Omental fat pad (tissue), 4 donors: ENCODE measurements around the gene ANO2. TPM values are rescaled to one million over a fixed set of nuclear protein-coding genes. Genes with fewer than 3 reads are reported as not detected.

Experiments used
- ATAC-seq: fragments of 150-250 bp; one replicate; pipeline ENCODE4 v1.9.1; 2016; ENCODE audit warnings: mild to moderate bottlenecking, moderate library complexity; ENCODE audit not compliant: low FRiP score
- DNase-seq: peaks from one replicate; pipeline ENCODE4 v3.0.0-alpha.2; 2019; ENCODE audit warnings: low spot score
- total RNA-seq, 4 donors: library from RNA; depleted of rRNA; stranded (reverse); fragments of >200 nt; gene quantifications; one replicate each; pipeline ENCODE4 v1.1.0, GENCODE V29; 2016
- TF ChIP-seq, protein P1 (sequence below), 3 donors: fragments of 450-650 bp; IDR thresholded peaks; one replicate each; pipeline ENCODE4 v1.5.1; 2016 to 2017; ENCODE audit warnings: antibody characterized with exemption in 3 of 3, mild to moderate bottlenecking in 3 of 3, moderate library complexity in 2 of 3

ANO2 gene
- total RNA-seq, 4 donors from 2014 or later, result 7.0 to 95.0 (median 20.8) TPM

DNA sequence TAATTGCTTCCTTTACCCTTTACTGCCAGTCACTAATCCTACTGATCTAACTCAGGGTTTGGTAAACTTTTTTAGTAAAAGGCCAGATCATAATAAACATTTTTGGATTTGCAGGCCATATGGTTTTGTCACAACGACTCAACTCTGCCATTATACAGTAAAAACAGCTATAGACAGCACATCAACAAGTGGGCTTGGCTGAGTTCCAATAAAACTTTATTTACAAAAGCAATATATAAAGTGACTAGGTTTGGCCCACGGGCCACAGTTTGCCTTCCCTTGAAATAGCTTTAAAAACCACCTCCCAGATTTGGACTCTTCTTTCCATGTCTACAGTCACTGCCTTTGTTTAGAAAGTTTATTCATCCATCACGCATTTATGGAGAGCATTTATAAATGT is 366.3 kb downstream of the ANO2 start:
- ATAC-seq, result no peak
- TF ChIP-seq, protein P1, sequence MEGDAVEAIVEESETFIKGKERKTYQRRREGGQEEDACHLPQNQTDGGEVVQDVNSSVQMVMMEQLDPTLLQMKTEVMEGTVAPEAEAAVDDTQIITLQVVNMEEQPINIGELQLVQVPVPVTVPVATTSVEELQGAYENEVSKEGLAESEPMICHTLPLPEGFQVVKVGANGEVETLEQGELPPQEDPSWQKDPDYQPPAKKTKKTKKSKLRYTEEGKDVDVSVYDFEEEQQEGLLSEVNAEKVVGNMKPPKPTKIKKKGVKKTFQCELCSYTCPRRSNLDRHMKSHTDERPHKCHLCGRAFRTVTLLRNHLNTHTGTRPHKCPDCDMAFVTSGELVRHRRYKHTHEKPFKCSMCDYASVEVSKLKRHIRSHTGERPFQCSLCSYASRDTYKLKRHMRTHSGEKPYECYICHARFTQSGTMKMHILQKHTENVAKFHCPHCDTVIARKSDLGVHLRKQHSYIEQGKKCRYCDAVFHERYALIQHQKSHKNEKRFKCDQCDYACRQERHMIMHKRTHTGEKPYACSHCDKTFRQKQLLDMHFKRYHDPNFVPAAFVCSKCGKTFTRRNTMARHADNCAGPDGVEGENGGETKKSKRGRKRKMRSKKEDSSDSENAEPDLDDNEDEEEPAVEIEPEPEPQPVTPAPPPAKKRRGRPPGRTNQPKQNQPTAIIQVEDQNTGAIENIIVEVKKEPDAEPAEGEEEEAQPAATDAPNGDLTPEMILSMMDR (IDR thresholded peaks at IDR 0.05), result no peak

DNA sequence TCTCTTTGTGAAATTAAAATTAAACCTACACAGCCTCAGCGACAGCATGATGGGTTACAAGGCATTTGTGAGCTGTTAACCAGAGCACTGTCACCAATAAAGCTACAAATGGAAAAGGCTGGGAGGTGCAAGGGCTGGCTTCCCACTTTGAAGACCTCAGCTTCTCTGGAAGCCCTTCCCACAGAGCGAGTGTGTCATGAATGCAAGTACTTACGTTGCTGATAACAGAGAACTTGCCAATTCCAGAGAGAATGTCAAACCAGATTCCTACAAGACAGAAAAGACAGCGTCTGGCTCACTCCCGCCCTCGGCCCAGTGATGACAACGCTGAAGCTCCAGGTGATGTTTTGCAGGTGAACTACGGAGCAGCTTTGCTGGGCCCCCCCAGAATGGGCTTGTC is 367.3 kb downstream of the ANO2 start:
- no peak for ATAC-seq
- TF ChIP-seq, protein P1 (IDR thresholded peaks at IDR 0.05), result no peak
- DNase-seq, result no peak

More for the DNA sequence above, 366.3 kb downstream of the ANO2 start:
- DNase-seq, result no peak

DNA sequence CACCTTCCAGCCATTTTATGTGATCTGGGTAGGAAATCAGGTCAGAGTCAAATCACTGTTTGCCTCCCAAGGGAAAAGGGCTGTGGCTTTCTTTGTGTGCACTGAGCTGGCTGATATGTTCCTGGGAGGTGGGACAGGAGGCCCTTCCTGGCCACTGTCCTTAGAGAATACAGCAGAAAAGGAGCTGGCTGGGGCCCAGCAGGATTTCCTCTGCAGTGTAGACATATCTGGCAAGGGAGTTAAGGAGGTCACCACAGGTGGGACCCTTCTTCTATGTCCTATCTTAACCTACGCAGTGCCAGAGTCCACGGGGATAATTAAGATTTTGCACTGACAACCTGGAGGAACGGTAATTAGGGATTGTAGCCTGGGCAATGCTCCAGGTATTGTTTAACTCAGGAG is 367.8 kb downstream of the ANO2 start:
- no peak for DNase-seq
- no peak for ATAC-seq
- TF ChIP-seq, protein P1 (IDR thresholded peaks at IDR 0.05), result no peak

DNA sequence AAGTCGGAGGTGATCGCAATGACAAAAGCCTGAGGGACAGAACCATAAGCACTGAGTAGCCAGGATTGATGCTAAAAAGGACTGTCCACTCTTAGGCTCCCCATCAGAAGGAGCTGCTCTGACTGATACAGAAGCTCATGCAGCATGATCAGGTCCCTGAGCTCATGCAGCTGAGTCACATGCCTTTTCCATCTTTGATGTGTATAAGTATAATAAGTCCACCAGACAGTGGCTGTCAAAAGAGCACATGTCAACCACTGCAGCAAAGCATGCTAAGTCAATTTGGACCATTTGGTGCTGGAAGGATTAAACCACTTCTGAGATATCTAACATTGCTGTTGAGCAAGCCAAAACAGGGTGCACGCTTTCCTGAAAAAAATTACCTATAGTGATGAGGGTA is 369.1 kb downstream of the ANO2 start:
- DNase-seq, result no peak
- ATAC-seq, result no peak
- TF ChIP-seq, protein P1 (IDR thresholded peaks at IDR 0.05), result no peak

DNA sequence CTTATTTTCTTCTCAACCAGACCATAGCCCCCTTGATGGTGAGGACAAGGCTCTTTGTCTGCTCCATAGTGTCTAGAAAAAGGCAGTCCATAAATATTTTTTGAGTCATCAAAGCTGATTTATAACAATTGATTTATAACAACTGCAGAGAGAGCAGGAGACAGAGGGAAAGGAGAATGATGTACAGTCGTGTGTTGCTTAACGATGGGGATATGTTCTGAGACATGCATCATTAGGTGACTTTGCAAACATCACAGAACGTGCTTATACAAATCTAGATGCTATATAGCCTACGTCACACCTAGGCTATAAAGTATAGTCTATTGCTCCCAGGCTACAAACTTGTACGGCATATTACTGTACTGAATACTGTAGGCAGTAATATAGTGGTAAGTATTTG is 369.8 kb downstream of the ANO2 start:
- DNase-seq (no peak), ATAC-seq (no peak)

DNA sequence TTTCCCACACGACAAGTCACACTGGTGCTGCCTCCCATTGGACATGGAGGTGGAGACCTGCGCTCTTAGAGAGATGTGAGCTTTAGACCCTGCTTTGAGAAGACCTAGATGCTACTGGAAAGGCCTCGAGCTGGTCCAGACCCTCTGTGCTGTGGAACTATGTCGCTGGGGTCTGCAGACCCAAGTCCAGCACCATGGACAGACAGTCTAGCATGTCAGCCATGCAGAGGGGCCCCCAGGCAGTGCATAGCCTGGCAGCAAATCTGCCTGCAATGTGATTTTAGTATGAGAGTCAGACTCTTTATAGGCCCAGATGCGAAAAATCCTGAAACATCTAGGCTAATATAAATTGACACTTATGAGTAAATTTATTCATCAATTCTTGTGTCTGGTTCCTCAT is 371.7 kb downstream of the ANO2 start:
- ATAC-seq (no peak), DNase-seq (no peak)
- TF ChIP-seq, protein P1 (IDR thresholded peaks at IDR 0.05), result no peak

More for the DNA sequence above, 369.8 kb downstream of the ANO2 start:
- TF ChIP-seq, protein P1 (IDR thresholded peaks at IDR 0.05), result no peak

DNA sequence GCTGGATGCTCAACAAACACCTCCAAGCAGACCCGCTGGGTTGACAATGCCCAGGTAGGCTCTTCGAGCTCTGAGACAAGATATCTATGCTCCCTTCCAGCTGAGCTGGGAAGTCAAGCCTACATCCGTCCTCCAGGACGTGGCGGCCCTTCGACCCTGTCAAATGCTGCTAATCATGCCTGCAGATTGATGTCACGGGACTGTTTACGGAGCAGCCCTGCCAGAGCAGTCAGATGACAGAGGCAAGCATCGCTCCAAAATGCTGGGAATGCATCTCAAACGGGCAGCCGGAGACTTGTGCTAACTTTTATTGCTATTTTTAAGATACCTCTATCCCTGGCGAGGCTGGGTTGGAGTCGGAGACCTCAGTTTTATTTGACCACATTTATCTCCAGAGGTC is 373.9 kb downstream of the ANO2 start:
- TF ChIP-seq, protein P1 (IDR thresholded peaks at IDR 0.05), result no peak
- ATAC-seq (no peak), DNase-seq (no peak)
